NCI-H146 treated with DMSO at 0.1 percent for 48 hours (cell line): ENCODE measurements around the gene ZNF750.

ENCODE experiments used
- DNase-seq: peaks from one replicate; lab custom pipeline; 2025; ENCODE audit not compliant: unreplicated experiment; lab: John Stamatoyannopoulos, UW

ZNF750 gene

DNA sequence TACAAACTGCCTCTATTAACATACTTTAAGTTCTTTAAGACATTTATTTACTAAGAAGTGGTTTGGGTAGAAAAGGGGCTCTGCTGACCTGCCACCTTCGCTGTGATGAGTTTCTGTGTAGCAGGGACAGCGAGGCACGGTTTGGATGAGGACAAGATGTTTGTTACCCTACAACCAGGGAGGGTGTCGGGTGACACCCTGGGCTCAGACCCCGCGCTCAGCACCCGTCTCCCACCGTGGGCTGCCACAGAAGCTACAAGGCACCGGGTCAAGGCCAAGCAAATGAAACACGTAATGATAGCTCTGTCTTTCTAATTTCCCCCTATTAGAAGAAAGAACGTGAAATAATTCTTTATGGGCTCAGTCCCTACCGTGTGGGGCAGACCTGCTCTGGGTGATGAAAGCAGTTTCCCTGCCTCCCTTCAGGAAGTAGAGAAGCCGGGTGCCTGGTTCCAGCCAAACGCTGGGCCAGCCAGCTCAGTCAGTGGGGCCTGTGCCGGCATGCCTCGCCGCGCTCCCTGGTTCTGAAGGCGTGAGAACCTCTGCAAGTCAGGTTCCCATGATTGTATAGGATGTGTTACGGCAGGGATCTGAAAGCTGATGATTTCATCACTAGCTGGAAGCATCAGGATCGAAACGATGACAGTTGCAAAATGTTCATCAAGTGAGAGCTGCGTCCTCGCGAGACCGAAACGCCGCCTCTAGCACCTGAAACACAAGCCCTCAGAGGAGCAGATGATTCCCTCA lies 3.9 kb downstream of the ZNF750 start:
- no peak for DNase-seq

DNA sequence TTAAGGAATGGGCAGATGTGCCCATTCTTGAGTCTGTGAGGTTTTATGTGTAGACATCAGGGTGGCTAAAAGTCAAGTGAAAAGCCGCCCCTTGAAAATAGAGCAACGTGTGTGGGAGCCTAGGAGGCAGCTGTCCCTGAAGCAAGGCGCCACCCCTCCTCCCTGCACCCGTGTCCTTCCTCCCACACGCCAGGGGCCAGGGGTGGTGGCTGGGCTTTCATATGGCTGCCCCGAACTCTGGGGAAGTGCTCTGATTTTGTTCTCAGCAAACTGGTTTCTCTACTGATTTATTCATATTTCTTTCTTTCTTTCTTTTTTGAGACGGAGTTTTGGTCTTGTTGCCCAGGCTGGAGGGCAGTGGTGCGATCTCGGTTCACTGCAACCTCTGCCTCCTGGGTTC lies 4.7 kb downstream of the ZNF750 start:
- DNase-seq: no peak

DNA sequence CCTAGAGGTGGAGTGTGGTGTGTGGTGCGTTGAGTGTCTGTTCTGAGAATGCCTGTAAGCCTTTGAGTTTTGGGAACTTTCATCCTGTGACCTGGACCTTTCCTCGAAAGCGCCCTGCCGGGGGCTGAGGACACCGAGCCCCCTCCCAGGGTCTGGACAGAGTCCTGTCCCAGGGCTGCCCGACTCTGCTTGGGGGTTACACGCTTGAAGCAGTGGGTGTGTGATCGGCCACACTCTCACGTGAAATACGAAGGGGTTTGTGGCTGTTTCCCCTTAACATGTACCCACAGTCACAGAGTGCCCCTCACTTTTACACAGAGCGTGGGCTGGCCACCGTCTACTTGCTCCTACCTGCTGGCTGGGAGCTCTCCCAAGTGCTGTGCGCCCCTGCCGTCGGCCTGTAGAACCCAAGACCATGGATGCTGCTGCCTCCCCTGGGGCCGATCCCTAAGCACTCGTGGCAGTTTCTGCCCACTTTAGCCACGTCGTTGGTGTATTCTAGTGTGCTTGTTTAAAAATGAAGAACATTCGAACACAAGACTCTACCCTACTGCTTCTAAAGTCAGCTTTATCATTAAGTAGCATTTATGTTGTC lies 6.8 kb downstream of the ZNF750 start:
- no peak for DNase-seq

DNA sequence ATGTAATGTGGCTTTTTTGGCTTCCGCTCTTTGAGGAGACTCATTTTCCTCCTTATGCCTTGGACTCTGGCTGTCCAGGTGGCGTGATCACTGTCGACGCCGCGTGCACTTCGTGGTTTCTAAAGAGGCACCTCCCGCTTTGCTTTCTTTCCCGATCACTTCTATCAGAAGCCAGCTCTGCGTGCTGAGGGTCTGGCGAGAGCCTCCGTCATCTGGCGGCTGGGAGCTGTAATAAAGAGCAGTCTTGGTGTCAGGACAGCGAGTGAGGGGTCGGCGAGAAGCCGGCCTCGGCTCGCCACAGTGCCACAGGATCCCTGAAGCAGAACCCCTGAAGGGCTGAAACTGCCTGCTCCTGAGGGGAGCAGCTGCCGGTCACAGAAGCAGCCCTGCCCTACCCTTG lies 7.4 kb downstream of the ZNF750 start:
- DNase-seq: no peak

DNA sequence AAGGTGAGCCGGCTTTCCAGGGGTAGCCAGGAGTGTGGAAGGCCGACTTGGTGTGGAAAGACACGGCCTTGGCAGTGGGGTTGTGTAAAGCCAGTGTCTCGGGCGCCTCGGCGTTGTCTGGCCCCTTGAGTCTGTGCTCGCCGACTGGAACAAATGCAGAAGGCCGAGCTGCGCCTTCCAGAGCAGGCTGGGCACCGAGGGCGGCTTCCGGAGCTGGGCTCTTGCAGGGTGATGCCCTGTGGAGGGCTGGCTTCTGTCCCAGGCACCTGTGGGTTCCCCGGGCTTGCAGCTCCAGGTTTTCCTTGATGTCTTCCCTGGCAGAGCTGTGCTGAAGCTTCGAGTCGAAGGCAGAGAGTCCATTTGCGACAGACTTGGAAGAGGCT lies 8.0 kb downstream of the ZNF750 start:
- DNase-seq: no peak

DNA sequence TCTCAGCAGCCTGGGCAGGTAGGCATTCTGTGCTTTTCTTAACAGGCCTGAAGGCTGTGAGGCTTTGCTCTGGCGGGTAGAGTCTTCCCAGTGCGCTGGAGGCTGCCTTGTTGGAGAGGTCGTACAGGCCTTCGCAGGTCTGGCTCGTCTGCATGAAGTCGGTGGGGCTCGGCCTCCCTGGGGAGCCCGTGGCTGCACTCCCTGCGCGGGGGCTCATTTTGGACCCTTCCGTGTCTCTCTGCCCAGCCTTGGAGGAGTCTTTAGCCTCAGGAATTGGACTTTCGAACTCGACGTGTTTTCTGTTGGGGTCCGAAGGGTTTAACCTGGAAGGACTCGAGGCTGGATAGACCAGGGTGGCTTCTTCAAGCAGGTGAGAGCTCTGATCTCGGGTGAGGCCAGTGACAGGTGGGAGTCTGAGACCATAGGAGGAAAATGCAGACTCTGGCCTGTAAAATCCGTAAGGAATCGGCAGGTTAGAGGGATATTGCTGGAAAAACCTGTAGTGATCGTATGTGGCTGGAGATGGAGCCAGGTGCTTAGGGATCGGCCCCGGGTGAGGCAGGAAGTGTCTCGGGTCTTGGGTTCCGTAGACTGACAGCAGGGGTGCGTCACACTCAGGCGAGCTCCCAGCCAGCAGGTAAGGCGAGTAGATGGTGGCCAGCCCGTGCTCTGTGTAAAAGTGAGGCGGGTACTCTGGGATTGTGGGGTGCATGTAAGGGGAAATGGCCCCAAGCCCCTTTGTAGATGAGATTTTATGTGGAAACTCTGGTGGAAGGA lies 8.6 kb downstream of the ZNF750 start:
- DNase-seq: no peak

DNA sequence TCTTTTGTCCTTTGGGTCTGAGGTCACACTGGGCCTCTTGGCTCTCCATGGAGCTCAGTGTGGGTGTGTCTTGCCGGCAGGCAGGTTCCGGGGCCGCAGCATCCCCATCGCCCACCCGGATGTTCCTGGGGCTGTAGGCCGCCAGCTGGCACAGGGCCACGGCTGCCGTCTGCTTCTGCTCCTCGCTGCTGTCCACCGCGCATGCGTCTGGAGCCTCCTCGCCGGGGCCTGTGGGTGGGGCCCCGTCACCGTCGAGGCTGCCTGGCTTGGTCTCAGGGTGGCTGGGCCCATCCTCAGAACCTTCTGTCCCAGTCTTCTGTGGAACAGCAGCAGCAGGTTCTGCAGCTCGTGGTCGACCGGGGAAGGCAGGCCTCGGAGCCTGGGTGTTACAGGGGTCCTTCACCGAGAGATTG lies 9.6 kb downstream of the ZNF750 start:
- no peak for DNase-seq

DNA sequence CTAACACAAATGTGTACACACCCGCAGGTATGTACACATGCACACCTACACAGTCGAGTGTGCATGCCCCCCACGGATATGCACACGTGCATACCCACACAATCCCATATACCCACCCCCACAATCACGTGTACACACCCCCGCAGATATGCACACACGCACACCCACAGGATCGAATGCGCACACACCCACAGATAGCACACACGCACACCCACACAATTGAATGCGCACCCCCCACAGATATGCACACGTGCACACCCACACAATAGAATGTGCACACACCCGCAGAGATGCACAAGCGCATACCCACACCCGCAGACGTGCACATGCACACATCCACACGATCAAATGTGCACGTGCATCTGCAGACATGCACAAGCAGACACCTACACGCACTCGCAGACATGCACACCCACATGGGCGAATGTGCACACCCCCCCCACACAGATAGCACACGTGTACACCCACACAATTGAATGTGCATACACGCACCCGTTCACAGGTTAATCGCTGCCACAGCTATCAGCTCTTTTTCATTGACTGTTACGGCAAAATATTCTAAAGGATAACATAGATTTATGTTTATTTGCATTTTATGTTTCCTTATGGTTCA lies 10.8 kb downstream of the ZNF750 start:
- no peak for DNase-seq

DNA sequence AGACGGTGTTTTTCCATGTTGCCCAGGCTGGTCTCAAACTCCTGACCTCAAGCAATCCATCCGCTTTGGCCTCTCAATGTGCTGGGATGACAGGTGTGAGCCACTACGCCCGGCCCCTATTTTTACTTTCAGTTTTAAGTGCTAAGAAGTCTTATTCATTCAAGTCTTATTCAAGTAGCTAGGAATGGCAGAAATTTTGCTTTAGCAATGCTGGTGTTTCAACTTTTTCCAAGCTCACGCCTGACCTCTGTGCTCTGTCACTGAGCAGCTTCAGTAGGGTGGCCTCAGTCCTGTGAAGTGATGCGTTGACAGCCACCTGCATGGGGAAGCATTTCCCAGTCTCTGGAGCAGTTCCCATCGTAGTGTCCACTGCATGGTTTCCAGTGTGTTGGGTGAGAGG lies 12.9 kb downstream of the ZNF750 start:
- no peak for DNase-seq

DNA sequence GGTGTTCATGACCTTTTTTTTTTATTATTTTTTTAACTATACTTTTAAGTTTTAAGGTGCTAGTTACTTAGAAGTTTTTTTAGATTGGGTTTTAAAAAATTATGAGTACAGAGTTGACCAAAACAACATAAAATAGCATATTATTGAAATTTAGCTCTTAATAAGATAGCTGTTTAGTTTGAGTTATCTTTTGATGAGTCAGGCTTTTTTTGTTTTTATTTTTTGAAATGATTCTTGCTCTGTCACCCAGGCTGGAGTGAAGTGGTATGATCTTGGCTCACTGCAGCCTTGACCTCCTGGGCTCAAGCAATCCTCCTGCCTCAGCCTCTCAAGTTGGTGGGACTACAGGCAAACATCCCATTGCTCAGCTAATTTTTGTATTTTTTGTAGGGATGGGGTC lies 13.6 kb downstream of the ZNF750 start:
- DNase-seq: no peak

DNA sequence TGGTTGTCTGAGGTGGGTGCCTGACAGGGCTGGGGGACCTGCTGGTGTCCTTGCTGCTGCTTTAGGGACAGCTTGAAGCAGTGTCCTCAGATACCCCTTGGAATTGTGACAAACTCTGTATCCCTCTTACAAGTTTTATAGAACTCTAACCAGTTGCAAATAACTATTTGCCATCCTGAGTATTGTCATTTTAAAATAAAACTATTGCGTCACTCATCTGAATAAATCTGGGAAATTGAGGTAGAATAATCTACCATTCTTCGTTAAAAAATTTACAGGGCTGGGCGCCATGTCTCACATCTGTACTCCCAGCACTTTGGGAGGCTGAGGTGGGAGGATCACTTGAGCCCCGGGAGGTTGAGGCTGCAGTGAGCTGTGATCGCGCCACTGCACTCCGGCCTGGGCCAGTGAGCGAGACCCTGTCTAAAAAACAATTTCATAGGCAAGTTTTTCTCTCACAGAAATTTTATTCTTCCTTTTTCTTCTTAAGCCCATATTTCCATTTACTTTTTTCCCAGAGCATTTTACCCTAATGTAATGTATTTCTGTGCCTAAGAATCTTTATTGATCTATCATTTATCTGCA lies 14.2 kb downstream of the ZNF750 start:
- no peak for DNase-seq

DNA sequence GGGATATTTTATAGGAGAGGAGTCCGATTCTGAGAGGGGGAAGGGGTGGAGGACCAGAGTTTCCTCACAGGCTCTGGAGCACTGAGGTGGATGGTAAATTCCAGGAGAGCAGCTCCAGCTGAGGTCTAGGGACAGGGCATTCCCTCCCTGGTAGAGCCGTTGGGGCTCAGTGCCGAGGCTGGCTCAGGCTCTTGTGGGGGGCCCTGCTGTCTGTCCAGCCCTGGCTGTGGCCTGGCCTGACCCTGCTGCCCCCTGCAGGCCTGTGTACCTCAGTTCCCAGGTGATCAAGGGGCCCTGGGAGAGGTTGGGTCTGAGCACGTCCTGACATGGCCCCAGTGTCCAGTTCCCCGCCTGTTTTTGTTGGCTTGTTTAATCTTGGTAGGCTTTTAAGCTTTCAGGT lies 16.8 kb downstream of the ZNF750 start:
- DNase-seq: no peak

DNA sequence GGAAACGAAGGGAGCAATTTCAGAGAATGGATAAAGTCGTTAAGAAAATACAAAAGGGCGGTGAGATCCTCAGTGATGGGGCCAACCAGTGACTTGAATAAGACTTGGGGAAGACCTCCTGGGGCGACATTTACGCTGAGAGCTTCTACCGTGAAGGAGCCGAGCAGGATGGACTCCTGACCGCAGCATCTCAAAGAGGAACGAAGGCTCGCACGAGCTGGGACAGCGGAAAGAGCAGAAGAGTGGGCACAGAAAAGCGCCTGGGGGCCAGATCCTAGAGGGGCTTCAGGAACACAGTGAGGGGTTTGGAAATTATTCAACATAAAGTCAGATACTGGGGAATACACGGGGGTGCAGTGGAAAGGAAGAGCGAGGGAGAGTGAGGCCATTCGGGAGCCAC lies 17.5 kb downstream of the ZNF750 start:
- no peak for DNase-seq

DNA sequence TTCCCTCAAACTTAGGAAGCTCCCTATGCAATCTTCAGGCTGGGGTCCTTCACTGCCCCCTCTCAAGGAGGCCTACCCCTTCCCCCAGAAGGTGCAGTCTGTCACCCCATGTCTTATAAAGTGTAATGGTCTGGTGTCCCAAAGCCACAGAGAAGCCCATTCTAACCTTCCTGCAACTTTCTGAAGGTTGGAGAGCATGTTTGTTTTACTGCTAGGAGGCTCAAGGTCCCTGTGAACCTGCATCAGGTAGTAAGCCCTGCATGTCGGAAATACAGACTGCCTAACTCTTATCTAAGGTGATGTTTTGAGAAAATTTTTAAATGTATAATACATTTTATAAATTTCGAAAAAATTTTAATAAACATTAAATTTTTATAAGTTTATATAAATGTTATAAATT lies 18.3 kb downstream of the ZNF750 start:
- DNase-seq: no peak

DNA sequence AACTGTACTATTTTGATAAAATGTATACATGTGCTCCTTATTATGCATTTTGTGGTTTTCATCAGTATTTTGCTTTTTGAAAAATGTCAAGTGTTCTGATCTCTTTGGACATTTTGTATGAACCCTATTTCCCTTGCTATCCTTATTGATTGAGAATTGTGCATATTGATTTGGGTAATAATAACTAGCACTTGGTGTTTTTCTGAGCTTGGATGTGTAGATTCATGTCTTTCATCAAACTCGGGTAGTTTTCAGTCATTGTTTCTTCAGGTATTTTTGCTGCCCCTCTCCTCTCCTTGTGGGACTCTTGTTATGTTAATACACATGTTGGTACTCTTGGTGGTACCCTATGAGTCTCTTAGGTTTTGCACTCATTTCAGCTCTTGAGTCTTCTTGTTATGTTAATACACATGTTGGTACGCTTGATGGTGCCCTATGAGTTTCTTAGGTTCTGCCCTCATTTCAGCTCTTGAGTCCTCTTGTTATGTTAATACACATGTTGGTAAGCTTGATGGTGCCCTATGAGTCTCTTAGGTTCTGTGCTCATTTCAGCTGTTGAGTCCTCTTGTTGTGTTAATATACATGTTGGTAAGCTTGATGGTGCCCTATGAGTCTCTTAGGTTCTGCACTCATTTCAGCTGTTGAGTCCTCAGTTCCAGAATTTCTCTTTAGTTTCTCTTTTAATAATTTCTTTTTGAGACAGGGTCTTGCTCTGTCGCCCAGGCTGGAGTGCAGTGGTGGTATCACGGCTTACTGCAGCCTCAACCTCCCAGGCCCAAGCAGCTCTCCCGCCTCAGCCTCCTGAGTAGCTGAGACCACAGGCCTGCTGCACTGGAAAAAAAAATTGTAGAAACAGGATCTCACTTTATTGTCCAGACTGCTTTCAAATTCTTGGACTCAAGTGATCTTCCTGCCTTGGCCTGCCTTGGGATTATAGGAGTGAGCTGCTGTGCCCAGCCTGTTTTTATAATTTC lies 19.3 kb downstream of the ZNF750 start:
- DNase-seq: no peak

DNA sequence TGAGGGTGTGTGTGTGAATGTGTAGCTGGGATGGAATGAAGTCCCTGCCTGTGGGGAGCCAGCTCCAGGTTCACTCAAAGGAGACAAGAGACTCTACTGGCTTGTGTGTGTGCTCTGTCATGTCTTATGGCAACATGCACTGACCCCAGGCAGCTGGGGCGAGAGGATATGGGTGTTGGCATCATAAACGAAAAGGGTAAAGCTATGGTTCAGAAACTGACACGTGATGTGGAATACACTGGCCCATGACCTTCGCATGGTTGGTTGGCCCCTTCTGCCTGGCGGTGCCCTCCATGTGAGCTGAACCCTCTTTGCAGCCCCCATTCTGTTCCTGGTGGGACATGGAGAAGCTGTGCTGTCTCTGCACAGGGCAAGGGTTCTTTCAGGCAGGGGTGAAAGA lies 21.9 kb downstream of the ZNF750 start:
- no peak for DNase-seq

DNA sequence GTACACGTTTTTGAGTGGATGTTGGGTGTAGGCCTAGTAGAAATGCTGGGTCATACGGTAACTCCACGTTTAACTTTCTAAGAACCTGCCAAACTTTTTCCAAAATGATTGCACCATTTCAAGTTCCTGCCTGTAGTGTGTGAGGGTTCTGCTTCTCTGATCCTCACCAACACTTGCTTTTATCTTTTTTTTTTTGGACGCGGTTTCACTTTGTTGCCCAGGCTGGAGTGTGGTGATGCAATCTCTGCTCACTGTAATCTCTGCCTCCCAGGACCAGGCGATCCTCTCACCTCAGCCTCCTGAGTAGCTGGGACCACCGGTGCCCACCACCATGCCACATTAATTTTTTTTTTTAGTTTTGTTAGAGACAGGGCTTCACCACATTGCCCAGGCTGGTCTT lies 23.5 kb downstream of the ZNF750 start:
- DNase-seq: no peak

DNA sequence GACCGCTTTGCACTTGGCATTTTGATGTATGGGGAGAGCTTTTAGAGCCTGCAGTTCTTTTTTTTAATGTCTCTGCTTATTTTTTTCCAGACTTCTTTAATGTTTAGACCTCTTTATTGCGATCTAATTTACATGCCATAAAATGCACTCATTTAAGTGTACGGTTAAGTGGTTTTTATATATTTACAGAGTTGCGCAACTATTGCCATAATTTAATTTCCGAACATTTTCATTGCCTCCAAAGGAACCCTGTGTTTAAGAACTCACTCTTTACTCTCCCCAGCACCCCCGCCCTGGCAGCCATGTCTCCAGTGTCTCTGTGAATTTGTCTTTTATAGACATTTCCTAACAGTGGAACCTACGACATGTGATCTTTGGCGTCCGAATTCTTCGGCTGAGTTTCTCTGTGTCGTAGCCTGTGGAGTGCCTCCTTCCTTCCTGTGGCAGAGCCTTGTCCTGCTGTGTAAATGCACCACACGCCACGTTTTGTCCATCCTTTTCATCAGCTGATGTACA lies 24.0 kb downstream of the ZNF750 start:
- DNase-seq: no peak

DNA sequence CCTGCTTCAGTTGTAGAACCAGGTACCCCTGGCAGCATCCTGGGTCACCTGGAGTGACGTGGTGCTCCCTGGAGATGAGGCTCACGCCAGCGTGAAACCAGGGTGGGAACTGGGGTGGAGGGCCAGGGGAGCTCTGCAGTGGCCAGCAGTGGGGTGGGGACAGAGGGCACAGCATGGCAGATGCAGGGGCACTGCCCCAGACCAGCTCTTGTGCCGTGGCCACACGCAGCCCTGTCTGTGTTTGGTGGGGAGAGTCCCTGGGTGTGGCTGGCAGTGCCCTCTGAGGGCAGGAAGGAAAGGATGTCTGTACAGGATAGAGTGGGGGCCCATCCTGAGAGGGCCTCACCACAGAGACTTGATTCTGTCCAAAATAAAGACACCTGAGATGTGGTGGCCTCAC lies 24.5 kb downstream of the ZNF750 start:
- no peak for DNase-seq

DNA sequence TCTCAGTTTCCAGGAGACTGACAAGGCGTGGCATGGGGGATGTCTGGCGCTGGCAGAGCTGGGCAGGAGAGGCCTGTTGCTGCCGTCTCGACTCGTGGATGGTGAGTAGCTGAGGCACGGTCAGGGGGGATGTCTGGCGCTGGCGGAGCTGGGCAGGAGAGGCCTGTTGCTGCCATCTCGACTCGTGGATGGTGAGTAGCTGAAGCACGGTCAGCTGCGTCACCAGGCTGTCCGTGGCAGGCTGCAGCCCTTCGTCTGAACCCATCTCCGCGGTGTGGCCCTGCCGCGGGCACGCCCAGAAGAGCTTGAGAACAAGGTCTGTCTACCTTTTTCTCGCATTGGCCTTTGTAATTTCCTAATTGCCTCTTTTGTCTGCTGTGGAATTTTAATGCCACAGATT lies 25.0 kb downstream of the ZNF750 start:
- DNase-seq: no peak
